Activated CD4-positive, CD25-positive, alpha-beta regulatory T cell treated with anti-CD3 and anti-CD28 coated beads, Interleukin-2, amount 50 U/mL, for 24 hours (primary cell): ENCODE data around the gene PIK3R2.
A peak's percentile ranks its signal among the peaks of the same experiment; 100 is the strongest.
"Not testable (repeated sequence)": the region's sequence is repeated elsewhere in the genome, so short reads cannot be mapped to it uniquely, and the experiment has no call there.

Experiments
- ATAC-seq, 2 donors: fragments of 150-1000 bp; cut with Tn5 transposase; one replicate each; pipeline ENCODE4 v1.10.0; 2021; ENCODE audit warnings: mild to moderate bottlenecking in 1 of 2, moderate library complexity in 1 of 2

Gene PIK3R2

GRCh38 chr19:18156268-18156667 lies 3.3 kb downstream of the PIK3R2 start:
- ATAC-seq = no peak

DNA sequence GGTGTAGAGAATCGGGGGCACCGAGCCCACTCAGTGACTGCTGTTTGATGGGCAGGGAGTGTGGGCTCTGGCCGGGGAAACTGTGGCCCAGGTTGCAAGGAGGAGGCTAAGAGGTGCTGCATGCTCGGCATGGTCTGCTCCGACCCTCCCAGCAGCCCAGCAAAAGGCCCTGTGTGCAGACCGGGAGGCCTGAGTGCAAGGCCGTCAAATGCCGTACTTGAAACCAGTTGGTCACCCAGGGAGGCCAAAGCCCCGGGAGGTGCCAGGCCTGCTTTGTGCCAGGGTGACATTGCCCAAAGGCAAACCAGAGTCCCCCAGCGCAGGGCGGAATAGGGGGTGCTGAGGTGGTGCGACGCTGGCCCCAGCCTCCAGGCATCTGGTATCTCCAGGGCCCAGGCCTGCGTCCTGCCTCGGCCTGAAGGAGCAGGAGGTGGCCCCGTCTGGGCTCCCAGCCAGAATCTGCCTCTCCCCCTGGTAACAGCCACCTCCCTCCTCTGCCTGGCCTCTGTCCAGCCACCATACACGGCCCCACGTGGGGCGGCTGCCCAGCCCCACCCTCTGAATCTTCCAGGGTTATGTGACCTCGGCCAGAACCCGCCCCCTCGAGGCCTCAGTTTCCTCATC lies 4.0 kb downstream of the PIK3R2 start:
- no peak for ATAC-seq

GRCh38 chr19:18157465-18158063 lies 4.6 kb downstream of the PIK3R2 start:
- ATAC-seq = no peak

DNA sequence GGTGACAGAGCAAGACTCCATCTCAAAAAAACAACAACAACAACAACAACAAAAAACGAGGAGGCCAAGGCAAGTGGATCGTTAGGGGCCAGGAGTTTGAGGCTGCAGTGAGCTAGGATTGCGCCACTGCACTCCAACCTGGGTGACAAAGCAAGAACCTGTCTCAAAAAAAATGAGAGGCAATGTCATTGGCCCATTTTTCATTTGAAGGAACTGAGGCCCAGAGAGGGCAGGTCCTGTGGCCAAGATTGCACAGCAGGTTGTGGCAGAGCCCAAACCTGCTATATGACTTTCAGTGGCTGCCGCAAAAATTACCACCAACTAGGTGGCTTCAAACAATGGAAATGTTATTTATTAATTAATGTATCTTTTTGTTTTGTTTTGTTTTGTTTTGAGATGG lies 5.5 kb downstream of the PIK3R2 start:
- ATAC-seq = no peak

DNA sequence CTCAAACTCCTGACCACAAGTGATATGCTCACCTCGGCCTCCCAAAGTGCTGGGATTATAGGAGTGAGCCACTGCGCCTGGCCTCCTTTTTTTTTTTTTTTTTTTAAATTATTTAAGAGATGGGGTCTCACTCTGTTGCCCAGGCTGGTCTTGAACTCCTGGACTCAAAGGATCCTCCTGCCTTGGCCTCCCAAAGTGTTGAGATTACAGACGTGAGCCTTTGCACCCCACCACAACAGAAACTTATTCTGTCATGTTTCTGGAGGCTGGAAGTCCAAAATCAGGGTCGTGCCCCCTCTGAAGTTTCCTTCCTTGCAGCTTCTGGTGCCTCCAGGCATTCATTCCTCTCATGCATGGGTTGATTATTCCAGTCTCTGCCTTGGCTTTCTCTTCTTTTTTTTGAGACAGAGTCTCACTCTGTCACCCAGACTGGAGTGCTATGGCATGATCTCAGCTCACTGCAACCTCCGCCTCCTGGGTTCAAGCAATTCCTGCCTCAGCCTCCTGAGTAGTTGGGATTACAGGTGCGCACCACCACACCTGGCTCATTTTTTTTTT lies 6.2 kb downstream of the PIK3R2 start:
- ATAC-seq = not testable (repeated sequence)

GRCh38 chr19:18159810-18160209 lies 6.8 kb downstream of the PIK3R2 start:
- no peak for ATAC-seq

GRCh38 chr19:18160493-18160970 lies 7.6 kb downstream of the PIK3R2 start:
- no peak for ATAC-seq

GRCh38 chr19:18160971-18161635 lies 8.1 kb downstream of the PIK3R2 start:
- peak; percentile 91 to 92 for ATAC-seq

- no peak for ATAC-seq
These were observed 8.7 kb downstream of the PIK3R2 start for GRCh38 chr19:18161636-18162002.

- ATAC-seq = no peak
These were observed 11.1 kb downstream of the PIK3R2 start for GRCh38 chr19:18164072-18164471.

GRCh38 chr19:18165794-18166544 lies 13.0 kb downstream of the PIK3R2 start:
- no peak for ATAC-seq

DNA sequence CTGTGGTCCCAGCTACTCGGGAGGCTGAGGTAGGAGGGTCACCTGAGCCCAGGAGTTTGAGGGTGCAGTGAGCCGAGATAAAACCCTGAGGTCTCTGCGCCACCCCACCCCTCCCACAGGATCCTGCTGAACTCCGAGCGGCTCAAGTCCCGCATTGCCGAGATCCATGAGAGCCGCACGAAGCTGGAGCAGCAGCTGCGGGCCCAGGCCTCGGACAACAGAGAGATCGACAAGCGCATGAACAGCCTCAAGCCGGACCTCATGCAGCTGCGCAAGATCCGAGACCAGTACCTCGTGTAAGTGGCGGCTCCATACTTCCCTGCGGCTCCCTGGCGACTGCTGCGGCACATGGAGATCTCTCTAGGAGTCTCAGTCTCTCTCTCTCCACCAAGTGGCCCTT lies 14.0 kb downstream of the PIK3R2 start:
- ATAC-seq = no peak

GRCh38 chr19:18167975-18168645 lies 15.1 kb downstream of the PIK3R2 start:
- peak; percentile 83 to 93 for ATAC-seq

DNA sequence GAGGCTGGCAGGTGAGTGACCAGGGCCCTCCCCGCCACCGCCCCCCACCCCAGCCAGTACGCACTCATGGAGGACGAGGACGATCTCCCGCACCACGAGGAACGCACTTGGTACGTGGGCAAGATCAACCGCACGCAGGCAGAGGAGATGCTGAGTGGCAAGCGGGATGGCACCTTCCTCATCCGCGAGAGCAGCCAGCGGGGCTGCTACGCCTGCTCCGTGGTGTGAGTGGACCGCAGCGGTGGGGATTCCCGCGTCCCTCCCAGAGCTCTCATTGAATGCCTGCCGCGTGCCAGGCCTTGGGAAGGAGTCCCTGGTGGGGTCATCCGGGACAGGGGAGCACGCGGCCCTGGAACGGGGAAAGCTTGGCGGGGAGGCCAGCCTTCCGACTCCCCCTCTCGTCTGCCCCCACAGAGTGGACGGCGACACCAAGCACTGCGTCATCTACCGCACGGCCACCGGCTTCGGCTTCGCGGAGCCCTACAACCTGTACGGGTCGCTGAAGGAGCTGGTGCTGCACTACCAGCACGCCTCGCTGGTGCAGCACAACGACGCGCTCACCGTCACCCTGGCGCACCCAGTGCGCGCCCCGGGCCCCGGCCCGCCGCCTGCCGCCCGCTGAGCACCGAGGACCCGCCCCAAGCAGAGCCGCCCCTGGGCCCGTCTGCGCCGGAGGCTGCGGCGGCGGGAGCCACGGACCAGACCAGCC lies 15.9 kb downstream of the PIK3R2 start:
- no peak for ATAC-seq

DNA sequence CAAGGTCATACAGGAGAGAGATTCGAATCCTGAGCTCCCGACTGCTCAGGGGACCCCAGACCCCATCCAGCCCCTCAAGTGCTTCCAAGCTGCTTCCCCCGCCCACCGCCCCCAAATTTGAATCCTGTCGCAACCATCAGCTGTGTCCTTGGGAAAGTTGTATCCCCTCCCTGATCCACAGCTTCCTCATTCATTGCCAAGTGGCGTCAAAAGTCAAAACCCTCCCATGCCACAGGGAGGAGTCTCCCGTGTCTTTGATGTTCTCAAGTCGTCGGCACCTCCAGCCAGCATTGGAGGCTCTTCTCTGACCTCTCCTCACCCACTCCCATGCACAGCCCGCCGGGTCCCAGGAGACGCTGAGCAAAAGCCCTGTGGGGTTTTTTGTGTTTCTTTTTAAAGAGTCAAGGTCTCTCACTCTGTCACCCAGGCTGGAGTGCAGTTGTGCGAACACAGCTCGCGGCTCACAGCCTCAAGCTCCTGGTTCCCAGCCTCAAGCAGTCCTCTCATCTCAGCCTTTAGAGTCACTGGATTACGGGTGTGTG lies 17.8 kb downstream of the PIK3R2 start:
- no peak for ATAC-seq

- no peak for ATAC-seq
These were observed 18.8 kb downstream of the PIK3R2 start for GRCh38 chr19:18171605-18172327.

GRCh38 chr19:18172331-18173053 lies 19.5 kb downstream of the PIK3R2 start:
- no peak for ATAC-seq

DNA sequence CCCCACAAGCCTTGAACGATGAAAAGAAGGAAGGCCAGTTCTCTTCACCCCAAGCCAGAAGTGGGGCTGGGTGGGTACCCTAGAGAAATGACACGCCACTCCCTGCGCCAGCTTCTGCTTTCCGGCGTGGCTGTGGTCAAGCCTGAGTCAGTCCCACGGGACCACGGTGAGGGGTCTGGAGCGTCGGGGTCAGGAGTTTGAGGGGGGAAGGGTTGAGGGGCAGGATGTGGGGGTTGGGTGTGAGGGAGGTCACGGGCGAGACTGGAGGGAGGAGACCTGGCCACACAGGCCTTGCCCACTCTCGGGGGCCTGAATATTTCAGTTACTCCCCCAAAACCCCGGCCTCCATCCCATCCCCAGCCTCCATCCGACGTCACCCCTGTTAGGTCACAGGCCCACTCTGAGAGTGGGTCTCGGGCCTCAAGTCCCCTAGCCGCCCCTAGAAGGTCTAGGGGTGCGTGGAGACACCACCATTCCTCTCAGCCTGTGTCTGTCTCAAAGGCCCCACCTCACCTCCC lies 20.1 kb downstream of the PIK3R2 start:
- no peak for ATAC-seq

GRCh38 chr19:18173572-18174288 lies 20.8 kb downstream of the PIK3R2 start, which contains the start of gene IFI30:
Gene IFI30 (plus strand): TSS chr19:18173813. CDS start chr19:18173842, 29 bp downstream.
- peak; percentile 79 for ATAC-seq
